ENCODE data around the gene ZSWIM8. TPM values are rescaled to one million over a fixed set of nuclear protein-coding genes. Genes with fewer than 3 reads are reported as not detected.
"Not testable (repeated sequence)": the region's sequence is repeated elsewhere in the genome, so short reads cannot be mapped to it uniquely, and the experiment has no call there.

ZSWIM8 gene, protein sequence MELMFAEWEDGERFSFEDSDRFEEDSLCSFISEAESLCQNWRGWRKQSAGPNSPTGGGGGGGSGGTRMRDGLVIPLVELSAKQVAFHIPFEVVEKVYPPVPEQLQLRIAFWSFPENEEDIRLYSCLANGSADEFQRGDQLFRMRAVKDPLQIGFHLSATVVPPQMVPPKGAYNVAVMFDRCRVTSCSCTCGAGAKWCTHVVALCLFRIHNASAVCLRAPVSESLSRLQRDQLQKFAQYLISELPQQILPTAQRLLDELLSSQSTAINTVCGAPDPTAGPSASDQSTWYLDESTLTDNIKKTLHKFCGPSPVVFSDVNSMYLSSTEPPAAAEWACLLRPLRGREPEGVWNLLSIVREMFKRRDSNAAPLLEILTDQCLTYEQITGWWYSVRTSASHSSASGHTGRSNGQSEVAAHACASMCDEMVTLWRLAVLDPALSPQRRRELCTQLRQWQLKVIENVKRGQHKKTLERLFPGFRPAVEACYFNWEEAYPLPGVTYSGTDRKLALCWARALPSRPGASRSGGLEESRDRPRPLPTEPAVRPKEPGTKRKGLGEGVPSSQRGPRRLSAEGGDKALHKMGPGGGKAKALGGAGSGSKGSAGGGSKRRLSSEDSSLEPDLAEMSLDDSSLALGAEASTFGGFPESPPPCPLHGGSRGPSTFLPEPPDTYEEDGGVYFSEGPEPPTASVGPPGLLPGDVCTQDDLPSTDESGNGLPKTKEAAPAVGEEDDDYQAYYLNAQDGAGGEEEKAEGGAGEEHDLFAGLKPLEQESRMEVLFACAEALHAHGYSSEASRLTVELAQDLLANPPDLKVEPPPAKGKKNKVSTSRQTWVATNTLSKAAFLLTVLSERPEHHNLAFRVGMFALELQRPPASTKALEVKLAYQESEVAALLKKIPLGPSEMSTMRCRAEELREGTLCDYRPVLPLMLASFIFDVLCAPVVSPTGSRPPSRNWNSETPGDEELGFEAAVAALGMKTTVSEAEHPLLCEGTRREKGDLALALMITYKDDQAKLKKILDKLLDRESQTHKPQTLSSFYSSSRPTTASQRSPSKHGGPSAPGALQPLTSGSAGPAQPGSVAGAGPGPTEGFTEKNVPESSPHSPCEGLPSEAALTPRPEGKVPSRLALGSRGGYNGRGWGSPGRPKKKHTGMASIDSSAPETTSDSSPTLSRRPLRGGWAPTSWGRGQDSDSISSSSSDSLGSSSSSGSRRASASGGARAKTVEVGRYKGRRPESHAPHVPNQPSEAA (N-terminal part only)
- total RNA-seq: 66.4 and 71.8 TPM in 2 replicates

DNA sequence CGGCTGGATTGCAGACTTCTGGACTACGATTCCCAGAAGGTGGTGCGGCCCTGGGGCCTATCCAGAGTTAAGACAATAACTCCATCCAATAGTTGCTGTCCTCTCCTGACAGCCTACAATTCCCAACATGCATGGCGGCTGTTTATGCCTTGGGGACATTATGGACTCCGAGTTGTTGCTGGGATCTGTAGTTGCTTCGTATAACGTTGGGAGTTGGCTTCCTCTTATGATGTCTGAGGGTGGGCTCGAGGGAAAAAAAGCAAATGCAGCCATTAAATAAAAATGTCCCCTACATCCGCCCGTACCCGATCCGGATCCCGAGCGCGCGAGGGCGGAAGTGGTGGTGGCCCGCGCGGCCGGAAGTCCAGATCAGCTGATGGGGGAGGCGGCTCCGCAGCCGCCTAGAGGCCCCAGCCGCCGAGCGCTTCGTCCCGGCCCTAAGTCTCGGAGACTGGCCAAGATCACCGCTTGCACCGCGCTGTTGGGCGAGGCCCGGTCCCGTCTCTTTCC lies at the start of gene ZSWIM8:
Gene ZSWIM8, plus strand, starts transcription at position 396 of the 510 bp plus-strand sequence. CDS start 273 bp downstream, outside the sequence.
- DNase-seq: peak; percentile 97

- not testable (repeated sequence) for DNase-seq
Measured at GRCh38 chr10:73740501-73741254, 44.7 kb upstream of the ZSWIM8 start.

DNA sequence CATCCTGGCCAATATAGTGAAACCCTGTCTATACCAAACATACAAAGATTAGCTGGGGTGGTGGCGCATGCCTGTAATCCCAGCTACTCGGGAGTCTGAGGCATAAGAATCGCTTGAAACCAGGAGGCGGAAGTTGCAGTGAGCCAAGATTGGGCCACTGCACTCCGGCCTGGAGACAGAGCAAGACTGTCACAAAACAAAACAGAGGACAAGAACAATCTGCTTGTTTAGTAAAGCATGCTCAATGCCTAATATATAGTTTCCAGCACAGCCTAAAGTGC lies 43.0 kb upstream of the ZSWIM8 start:
- DNase-seq: no peak

- DNase-seq: no peak
Measured at GRCh38 chr10:73743327-73743904, 42.0 kb upstream of the ZSWIM8 start.

- peak; percentile 97 for DNase-seq
Measured at GRCh38 chr10:73743905-73744663, 41.3 kb upstream of the ZSWIM8 start, which contains the start of gene SEC24C. SEC24C (plus strand) TSS chr10:73744372; CDS start chr10:73746833, 2,461 bp downstream.

- peak; percentile 74 for DNase-seq
Measured at GRCh38 chr10:73744664-73744975, 40.8 kb upstream of the ZSWIM8 start.

DNA sequence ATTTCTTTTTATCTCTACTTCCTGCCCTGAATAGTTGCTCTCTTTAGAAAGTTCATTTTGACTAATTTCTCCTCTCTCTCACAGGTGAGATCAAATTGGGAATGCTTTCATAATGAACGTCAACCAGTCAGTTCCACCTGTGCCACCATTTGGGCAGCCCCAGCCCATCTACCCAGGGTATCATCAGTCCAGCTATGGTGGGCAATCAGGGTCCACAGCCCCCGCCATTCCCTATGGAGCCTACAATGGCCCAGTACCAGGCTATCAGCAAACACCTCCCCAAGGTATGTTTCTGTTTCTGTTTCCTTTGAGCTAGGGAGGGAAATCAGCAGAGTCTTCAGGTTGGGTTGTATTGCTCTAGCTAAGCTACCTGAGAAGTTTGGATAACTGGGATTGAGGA lies 38.7 kb upstream of the ZSWIM8 start:
- DNase-seq: no peak

- no peak for DNase-seq
Measured at GRCh38 chr10:73750819-73751218, 34.6 kb upstream of the ZSWIM8 start.

DNA sequence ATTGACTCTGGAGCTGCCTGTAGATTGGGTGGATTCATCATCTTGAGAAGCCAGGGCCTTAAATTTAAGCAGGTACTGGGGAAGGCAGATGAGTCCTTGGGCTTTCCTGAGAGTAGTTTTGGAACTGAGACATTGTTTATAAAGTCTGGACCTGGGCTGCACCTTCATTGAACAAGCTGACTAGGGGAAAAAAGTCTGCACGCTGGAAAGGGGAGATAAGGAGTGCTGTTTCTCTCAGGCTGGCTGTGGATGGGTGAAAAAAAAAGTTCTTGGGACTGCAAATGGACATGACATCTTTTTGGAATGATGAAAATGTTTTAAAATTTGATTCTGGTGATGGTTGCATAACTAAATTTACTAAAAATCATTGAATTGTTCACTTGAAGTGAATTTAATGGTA lies 29.2 kb upstream of the ZSWIM8 start:
- no peak for DNase-seq

- no peak for DNase-seq
Measured at GRCh38 chr10:73758704-73759511, 26.5 kb upstream of the ZSWIM8 start.

GRCh38 chr10:73759512-73760115 lies 25.8 kb upstream of the ZSWIM8 start:
- DNase-seq: no peak

DNA sequence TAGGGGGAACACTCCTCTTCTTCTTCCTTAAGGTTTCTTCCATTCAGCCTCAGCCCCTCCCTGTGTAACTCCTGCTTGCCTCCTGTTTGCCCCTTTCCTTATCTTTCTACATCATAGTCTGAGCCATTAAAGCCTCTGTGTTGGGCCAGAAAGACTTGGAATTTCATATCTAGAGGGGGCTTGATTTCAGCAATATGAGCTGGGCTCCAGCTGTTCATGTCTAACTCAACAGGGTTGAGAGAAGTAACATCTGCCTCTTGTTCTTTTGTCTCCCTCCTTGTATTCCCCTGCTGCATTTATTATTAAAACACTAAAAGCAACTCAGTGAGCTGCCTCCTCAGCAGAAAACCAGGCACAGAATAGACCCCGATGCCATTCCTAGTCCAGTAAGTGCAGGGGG lies 23.6 kb upstream of the ZSWIM8 start:
- no peak for DNase-seq

GRCh38 chr10:73762915-73763314 lies 22.5 kb upstream of the ZSWIM8 start:
- no peak for DNase-seq

DNA sequence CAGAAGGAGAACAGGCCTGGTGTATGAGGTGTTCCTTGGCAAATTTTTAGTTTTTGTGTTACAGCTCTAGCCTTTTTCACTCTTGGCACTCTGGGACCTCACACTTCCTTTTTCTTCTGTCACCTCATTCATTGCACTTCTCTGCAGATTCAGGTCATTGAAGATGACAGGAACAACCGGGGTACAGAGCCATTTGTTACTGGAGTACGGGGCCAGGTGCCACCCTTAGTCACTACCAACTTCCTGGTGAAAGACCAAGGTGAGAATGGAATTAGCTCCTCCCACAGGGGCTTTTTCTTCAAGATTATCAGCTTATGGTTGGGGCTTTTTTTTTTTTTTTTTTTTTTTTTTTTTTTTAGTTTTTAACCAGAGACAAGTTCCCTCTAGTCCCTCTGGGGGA lies 22.1 kb upstream of the ZSWIM8 start:
- DNase-seq: no peak

DNA sequence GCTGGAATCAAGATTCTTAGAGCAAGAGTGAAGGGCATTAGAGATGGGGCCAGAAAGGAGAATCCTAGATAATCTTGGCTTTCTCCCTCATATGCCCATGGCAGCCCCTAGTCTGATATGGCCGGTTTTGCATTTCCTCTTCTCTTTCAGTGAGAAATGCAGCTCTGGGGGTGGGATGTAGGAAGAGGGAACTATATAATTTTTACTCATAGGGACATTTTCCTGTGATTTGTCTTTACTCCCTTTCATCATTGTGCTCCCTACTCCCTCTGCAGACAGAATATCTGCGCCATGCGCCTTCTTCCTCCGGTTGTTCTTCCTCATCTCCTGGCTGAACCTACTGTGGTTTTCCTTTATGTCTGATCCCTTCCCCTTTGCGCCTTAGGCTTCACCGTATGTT lies 20.3 kb upstream of the ZSWIM8 start:
- DNase-seq: no peak

- DNase-seq: peak; percentile 9
Measured at GRCh38 chr10:73768881-73769280, 16.5 kb upstream of the ZSWIM8 start.

DNA sequence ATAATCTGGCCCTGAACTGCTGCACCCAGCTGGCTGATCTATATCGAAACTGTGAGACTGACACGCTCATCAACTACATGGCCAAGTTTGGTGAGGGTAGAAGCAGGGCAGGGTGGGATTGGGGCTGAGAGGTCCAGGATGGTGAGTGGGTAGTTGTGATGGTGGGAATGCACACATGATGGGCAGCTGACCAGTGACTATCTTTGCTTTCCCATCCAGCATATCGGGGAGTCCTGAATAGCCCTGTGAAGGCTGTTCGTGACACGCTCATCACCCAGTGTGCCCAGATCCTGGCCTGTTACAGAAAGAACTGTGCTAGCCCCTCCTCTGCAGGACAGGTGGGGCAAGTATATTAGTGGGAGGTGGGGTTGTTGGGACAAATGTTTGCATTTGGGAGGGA lies 16.0 kb upstream of the ZSWIM8 start:
- no peak for DNase-seq

DNA sequence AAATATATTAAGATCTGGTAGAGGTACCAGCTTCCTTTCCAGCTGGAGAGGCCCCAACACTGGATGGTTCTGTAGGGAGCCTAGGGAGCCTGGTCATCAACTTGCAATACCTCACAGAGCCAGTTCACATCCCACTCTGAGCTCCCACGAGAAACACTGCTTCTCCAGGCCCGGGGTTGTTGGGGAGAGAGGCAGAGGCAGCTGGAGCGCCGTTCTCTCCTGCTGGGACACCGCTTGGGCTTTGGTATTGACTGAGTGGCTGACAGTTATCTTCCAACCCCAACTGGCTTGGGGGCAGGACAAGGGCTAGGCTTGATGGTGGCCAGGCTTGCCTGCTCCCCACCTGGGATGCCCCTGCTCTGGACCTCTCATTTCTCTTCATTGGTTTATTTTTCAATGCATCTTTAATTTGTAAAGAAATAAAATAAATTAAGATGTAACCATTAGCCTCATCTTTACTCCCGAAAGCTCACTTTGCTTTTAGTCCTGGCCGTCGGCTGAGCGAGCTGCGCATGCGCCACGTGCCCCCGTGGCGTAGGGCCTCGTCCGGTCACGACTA lies 13.6 kb upstream of the ZSWIM8 start:
- DNase-seq: peak; percentile 92
